ENCODE measurements around the gene MSANTD7.

- TF ChIP-seq POLR2AphosphoS5 (IDR thresholded peaks at IDR 0.05; ENCODE audit: low read depth, low read length) (no peak), POLR2A (IDR thresholded peaks at IDR 0.05; ENCODE audit: low read depth, low read length) (no peak), TAF1 (IDR thresholded peaks at IDR 0.05; ENCODE audit: low read depth, low read length) (no peak), POU2F2 (IDR thresholded peaks at IDR 0.05; ENCODE audit: low read depth, low read length) (no peak), SPI1 (IDR thresholded peaks at IDR 0.05; ENCODE audit: low read depth, low read length) (no peak), PAX5 (IDR thresholded peaks at IDR 0.05; ENCODE audit: insufficient read depth, low read length, severe bottlenecking) (no peak)
Measured at GRCh38 chr10:14800397-14800796, 37.7 kb upstream of the MSANTD7 start.
